H1 (cell line): ENCODE measurements around the gene KRT7. TPM values are rescaled to one million over a fixed set of nuclear protein-coding genes. Genes with fewer than 3 reads are reported as not detected.

ENCODE experiments used
- CBX5 ChIP-seq: fragments of 300-800, 300-1000 bp; sonication (generic); IDR thresholded peaks from 2 replicates; pipeline ENCODE4 v1.7.1; 2016; ENCODE audit warnings: antibody characterized with exemption, low read length, low read depth
- POLR2A ChIP-seq, 2 experiments: IDR thresholded peaks; 1 replicate in 1 of 2; 2 replicates in 1 of 2; pipeline ENCODE4 v1.6.1; 2011; ENCODE audit warnings: low read depth in 2 of 2, low read length in 2 of 2, mild to moderate bottlenecking in 2 of 2; ENCODE audit errors: control extremely low read depth in 1 of 2
- polyA plus RNA-seq, 7 experiments: library from polyadenylated mRNA; depleted of rRNA in 3 of 7; stranded (reverse) in 5 of 7; unstranded in 2 of 7; fragments of >200 nt in 5 of 7; fragments of 200-250 nt in 2 of 7; gene quantifications; 1 replicate in 5 of 7; 2 replicates in 1 of 7; 4 replicates in 1 of 7; pipeline versions ENCODE4 v1.2.1 to v1.2.3, GENCODE V29; 2011 to 2013; ENCODE audit warnings: missing spikeins in 2 of 7, mixed read lengths in 2 of 7
- total RNA-seq: library from RNA; stranded (reverse); fragmentation: NEBNext Ultra II Directional; extraction: Animal tissue kit (Norgen Biotek cat#: 25700); gene quantifications from 2 replicates; pipeline ENCODE4 v1.2.1, GENCODE V29; 2021
- TF ChIP-seq, protein P1 (sequence below): fragments of 300-600 bp; sonication (generic); IDR thresholded peaks from 2 replicates; pipeline ENCODE4 v1.7.1; 2012; ENCODE audit warnings: low read length, moderate library complexity, mild to moderate bottlenecking, inconsistent platforms; ENCODE audit not compliant: insufficient replicate concordance

KRT7 gene
- total and polyA plus RNA-seq, 2 of the 8 experiments (the other 6 are each of a cell fraction or from before 2014, with no cell fraction given) = 13.2 to 19.0 TPM

DNA sequence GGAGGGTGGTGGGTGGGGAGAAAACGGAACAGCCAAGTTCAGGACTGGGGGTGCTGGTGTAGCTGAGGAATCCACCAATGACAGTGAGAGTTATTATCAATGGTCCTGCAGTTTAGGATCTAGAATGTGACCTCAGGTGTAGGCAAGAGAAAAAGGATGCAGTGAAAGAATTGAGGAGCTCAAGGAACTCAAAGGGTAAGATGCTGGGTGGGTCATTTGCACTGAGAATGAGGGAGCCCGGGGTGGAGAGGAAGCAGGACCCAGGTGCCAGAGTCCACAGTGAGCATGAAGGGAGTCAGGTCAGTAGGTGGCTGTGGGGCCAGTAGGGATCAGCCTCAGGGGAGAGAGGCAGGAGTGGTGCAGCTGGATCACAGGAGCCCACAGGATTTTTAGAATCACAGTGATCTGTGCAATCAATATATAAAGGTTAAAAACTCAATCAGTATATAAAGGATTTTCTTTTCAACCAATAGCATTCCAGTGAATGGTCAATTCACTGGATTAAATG is 3.2 kb upstream of the KRT7 start (continued):
- TF ChIP-seq, protein P1, sequence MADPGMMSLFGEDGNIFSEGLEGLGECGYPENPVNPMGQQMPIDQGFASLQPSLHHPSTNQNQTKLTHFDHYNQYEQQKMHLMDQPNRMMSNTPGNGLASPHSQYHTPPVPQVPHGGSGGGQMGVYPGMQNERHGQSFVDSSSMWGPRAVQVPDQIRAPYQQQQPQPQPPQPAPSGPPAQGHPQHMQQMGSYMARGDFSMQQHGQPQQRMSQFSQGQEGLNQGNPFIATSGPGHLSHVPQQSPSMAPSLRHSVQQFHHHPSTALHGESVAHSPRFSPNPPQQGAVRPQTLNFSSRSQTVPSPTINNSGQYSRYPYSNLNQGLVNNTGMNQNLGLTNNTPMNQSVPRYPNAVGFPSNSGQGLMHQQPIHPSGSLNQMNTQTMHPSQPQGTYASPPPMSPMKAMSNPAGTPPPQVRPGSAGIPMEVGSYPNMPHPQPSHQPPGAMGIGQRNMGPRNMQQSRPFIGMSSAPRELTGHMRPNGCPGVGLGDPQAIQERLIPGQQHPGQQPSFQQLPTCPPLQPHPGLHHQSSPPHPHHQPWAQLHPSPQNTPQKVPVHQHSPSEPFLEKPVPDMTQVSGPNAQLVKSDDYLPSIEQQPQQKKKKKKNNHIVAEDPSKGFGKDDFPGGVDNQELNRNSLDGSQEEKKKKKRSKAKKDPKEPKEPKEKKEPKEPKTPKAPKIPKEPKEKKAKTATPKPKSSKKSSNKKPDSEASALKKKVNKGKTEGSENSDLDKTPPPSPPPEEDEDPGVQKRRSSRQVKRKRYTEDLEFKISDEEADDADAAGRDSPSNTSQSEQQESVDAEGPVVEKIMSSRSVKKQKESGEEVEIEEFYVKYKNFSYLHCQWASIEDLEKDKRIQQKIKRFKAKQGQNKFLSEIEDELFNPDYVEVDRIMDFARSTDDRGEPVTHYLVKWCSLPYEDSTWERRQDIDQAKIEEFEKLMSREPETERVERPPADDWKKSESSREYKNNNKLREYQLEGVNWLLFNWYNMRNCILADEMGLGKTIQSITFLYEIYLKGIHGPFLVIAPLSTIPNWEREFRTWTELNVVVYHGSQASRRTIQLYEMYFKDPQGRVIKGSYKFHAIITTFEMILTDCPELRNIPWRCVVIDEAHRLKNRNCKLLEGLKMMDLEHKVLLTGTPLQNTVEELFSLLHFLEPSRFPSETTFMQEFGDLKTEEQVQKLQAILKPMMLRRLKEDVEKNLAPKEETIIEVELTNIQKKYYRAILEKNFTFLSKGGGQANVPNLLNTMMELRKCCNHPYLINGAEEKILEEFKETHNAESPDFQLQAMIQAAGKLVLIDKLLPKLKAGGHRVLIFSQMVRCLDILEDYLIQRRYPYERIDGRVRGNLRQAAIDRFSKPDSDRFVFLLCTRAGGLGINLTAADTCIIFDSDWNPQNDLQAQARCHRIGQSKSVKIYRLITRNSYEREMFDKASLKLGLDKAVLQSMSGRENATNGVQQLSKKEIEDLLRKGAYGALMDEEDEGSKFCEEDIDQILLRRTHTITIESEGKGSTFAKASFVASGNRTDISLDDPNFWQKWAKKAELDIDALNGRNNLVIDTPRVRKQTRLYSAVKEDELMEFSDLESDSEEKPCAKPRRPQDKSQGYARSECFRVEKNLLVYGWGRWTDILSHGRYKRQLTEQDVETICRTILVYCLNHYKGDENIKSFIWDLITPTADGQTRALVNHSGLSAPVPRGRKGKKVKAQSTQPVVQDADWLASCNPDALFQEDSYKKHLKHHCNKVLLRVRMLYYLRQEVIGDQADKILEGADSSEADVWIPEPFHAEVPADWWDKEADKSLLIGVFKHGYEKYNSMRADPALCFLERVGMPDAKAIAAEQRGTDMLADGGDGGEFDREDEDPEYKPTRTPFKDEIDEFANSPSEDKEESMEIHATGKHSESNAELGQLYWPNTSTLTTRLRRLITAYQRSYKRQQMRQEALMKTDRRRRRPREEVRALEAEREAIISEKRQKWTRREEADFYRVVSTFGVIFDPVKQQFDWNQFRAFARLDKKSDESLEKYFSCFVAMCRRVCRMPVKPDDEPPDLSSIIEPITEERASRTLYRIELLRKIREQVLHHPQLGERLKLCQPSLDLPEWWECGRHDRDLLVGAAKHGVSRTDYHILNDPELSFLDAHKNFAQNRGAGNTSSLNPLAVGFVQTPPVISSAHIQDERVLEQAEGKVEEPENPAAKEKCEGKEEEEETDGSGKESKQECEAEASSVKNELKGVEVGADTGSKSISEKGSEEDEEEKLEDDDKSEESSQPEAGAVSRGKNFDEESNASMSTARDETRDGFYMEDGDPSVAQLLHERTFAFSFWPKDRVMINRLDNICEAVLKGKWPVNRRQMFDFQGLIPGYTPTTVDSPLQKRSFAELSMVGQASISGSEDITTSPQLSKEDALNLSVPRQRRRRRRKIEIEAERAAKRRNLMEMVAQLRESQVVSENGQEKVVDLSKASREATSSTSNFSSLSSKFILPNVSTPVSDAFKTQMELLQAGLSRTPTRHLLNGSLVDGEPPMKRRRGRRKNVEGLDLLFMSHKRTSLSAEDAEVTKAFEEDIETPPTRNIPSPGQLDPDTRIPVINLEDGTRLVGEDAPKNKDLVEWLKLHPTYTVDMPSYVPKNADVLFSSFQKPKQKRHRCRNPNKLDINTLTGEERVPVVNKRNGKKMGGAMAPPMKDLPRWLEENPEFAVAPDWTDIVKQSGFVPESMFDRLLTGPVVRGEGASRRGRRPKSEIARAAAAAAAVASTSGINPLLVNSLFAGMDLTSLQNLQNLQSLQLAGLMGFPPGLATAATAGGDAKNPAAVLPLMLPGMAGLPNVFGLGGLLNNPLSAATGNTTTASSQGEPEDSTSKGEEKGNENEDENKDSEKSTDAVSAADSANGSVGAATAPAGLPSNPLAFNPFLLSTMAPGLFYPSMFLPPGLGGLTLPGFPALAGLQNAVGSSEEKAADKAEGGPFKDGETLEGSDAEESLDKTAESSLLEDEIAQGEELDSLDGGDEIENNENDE = no peak
- TF ChIP-seq POLR2A (IDR thresholded peaks at IDR 0.05; ENCODE audit: control extremely low read depth in 1 of 2, low read depth in 2 of 2, low read length in 2 of 2) (no peak), CBX5 (no peak)
